Hematopoietic multipotent progenitor cell treated with erythropoietin and hydrocortisone succinate and interleukin-3 and kit ligand, for 6 days (in vitro differentiated cells): ENCODE data around the gene NAA38.

Experiments
- DNase-seq: peaks from one replicate; pipeline ENCODE4 v3.0.0-alpha.2; 2015

Gene NAA38

GRCh38 chr17:7851438-7852261, 5.7 kb downstream of the NAA38 start:
- peak; percentile 97 for DNase-seq

DNA sequence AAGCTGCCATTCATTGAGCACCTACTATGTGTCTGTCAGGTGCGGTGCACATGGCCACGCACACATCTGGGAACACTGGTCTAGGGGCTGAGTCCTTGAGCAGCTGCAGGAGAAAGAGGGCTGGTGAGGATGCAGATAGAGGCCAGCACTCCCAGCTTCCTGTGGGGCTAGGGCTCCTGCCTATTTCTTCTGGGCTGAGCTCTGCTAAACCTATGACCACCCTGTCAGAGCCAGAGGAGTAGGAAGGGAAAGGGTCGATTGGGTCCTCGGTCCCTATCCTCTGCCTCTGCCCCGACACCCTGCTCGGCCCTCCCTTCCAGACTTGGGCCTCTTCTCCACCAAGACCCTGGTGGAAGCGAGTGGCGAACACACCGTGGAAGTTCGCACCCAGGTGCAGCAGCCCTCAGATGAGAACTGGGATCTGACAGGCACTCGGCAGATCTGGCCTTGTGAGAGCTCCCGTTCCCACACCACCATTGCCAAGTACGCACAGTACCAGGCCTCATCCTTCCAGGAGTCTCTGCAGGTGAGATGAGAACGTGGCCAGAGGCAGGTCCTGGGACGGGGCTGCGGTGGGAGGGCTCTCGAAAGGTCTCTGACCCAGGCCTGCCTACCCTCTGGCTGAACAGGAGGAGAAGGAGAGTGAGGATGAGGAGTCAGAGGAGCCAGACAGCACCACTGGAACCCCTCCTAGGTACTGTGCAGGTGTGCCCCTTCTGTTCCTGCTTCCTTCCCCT, 6.5 kb downstream of the NAA38 start:
- DNase-seq, result no peak

- no peak for DNase-seq
Observed at GRCh38 chr17:7849751-7850504, 7.4 kb downstream of the NAA38 start.

DNA sequence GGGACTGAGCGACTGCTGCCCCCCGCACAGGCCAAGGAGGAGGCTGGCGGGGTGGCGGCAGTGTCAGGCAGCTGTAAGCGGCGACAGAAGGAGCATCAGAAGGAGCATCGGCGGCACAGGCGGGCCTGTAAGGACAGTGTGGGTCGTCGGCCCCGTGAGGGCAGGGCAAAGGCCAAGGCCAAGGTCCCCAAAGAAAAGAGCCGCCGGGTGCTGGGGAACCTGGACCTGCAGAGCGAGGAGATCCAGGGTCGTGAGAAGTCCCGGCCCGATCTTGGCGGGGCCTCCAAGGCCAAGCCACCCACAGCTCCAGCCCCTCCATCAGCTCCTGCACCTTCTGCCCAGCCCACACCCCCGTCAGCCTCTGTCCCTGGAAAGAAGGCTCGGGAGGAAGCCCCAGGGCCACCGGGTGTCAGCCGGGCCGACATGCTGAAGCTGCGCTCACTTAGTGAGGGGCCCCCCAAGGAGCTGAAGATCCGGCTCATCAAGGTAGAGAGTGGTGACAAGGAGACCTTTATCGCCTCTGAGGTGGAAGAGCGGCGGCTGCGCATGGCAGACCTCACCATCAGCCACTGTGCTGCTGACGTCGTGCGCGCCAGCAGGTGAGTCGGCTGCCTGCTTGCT, 8.1 kb downstream of the NAA38 start:
- no peak for DNase-seq

DNA sequence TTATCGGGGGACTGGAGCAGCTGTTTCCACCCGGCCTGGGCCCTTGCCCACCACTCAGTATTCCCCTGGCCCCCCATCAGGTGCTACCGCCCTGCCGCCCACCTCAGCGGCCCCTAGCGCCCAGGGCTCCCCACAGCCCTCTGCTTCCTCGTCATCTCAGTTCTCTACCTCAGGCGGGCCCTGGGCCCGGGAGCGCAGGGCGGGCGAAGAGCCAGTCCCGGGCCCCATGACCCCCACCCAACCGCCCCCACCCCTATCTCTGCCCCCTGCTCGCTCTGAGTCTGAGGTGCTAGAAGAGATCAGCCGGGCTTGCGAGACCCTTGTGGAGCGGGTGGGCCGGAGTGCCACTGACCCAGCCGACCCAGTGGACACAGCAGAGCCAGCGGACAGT, 8.6 kb downstream of the NAA38 start:
- no peak for DNase-seq

GRCh38 chr17:7848131-7848579, 9.2 kb downstream of the NAA38 start:
- DNase-seq, result no peak

DNA sequence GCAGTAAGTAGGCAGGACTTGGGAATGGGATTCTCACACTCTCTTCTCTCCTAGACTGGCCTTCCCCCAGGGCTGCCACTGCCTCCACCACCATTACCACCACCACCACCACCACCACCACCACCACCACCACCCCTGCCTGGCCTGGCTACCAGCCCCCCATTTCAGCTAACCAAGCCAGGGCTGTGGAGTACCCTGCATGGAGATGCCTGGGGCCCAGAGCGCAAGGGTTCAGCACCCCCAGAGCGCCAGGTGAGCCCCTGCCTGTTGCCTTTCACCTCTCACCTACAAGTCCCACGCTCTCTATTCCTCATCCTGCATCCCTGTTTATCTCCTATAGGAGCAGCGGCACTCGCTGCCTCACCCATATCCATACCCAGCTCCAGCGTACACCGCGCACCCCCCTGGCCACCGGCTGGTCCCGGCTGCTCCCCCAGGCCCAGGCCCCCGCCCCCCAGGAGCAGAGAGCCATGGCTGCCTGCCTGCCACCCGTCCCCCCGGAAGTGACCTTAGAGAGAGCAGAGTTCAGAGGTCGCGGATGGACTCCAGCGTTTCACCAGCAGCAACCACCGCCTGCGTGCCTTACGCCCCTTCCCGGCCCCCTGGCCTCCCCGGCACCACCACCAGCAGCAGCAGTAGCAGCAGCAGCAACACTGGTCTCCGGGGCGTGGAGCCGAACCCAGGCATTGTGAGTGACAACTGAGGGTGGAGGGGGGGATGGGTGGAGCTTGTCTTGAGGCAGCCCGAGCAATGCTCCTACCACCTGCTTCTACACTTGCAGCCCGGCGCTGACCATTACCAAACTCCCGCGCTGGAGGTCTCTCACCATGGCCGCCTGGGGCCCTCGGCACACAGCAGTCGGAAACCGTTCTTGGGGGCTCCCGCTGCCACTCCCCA, 10.3 kb downstream of the NAA38 start:
- no peak for DNase-seq

- no peak for DNase-seq
Observed at GRCh38 chr17:7846063-7846735, 11.2 kb downstream of the NAA38 start.

DNA sequence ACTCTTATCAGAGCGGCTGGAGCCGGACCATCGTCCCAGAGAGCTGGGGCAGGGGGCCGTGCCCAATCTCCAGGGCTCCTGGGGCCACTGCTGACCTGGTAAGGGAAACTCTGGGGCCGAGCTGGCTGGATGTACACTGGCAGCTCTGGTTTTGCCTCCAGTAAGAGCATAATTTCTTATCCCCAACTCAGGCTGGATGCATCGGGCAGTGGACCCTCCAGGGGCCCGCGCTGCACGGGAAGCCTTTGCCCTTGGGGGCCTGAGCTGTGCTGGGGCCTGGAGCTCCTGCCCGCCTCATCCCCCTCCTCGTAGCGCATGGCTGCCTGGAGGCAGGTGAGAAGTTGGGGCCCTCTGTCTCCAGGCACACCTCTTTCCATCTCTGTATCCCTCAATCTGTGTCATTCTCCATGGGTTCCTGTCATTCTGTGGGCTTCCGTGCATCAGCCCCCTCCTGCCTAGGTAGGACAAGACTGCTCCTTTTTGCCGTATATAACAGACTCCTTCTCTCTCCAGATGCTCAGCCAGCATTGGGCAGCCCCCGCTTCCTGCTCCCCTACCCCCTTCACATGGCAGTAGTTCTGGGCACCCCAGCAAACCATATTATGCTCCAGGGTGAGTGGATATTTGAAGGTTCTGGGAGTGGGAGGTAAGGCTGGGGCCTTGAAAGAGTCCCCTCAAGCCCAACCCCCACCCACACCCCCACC, 11.8 kb downstream of the NAA38 start:
- no peak for DNase-seq

DNA sequence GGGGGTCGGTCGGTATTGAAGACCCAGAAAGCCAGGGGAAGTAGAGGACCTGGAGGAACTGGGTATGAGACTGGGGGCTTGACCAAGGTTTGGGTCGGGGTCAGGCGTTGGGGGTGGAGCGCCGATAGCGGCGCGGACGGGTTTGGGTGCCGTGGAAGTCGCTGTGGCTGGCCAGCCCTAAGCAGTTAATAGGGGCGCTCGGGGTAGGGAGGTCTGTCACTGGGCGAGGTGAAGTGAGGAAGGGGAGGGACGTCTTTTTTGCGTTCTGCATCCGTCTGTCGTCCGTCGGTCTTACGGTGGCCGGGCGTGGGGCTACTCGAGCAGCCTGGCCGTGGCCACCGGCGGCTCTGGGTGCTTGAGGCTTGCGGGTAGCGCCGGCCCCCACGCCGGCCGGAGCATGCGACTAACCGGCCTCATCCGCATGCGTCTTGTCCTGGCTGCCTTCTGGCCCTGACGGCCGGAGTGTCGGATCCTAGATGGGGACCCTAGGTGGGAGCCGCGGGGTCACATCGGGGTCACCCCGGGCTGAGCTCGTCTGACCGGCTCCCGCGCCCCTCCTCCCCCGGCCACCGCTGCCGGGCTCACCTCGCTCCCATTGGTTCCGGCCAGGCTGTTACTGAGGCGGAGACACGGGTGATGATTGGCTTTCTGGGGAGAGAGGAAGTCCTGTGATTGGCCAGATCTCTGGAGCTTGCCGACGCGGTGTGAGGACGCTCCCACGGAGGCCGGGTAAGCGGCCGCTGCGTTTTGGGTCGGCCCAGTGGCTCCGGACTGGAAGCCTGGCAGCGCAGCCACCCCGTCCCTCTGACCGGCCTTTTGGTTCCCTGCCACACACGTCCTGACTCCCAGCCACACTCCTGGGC, 12.8 kb downstream of the NAA38 start:
- DNase-seq, result peak; percentile 97

DNA sequence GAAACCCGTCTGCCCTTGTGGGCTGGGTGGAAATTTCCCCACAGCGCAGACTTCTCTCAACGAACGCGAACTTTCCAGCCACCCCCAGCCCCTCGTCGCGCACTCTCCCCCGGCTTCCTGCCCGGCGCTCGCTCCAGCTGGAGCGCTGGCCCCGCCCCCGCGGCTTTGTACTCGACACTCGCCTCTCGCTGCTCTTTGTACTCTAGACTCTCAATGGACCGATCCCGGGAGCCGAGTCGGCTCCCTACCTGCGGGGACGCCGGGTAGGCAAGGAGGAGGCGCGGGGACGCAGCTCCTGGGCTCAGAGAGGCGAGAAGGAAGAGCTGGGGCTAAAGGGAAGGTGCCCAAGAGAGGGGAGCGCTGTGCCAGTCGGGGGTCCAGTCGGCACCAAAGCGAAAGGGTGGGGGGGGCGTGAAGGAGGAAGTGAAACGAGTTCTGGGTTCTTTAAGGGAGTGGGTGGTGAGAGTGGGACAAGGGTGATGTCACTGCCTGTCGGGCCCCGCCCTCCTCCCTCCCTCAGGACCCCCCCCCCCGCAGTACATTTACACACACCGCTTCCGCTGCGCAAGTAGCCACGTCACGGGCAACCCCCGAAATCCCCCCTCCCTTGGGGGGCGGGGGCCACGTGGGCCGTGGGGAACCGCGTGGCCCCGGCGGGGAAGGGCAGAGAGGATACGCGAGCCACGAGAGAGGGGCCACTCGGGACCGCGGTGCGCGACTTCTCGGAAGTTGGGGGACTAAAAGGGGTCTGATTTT, 13.6 kb downstream of the NAA38 start:
- peak; percentile 87 for DNase-seq

DNA sequence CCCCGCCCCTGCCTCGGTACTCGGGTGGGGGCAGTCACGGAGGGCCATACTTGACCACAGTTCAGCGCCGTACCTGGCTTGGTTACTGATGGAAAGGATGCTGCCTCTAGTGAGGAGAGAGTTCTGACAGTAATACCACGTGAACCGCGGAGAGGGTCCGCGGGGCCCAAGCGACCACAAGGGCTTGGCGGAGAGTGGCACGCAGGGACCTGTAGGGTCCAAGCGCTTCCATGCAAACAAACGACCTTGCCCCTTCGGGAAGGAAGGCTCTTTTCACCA, 14.2 kb downstream of the NAA38 start:
- DNase-seq, result no peak

DNA sequence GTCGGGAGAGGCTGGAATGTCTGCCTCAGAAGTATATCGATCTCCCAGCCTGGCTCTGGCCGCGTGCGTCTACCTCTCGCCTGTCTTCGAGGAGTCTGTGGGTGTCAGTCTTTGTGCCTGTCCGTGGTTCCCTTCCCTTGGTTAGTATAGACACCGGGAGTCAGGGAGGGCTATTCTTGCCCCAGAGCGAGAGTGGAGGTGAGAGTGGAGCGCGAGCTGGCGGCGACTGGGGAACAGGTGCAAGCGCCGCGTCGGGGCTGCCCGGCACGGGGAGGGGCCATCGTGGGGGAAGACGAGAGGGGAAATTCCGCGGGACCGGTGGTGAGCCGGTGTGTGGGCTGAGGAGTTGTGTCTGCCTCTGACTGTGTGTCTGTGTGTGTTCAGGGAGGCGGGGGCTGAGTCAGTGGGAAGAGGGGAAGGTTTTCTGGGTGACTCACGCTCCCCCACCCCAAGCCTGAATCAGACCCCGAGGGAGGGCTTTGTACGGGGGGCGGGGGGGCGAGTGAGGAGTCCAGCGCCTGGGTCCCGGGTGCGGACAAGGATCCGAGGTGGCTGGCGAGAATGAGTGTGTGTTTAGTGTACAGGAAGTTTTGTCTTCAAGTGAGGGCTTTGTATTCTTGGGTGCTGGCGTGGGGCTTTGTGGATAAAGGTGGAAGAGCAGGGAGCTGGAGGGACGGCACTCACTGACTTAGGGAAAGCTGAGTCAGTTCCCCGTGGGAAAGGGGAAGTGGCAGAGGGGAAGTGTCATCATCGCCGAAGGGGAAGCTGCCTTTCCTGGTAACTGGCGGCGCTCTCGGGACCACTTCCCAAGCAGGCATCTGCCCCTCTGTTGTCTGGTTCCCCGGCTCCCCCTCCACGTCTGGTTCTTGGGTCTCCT, 14.7 kb downstream of the NAA38 start:
- DNase-seq, result peak; percentile 64

- DNase-seq, result peak; percentile 92
Observed at GRCh38 chr17:7841915-7842379, 15.4 kb downstream of the NAA38 start.

DNA sequence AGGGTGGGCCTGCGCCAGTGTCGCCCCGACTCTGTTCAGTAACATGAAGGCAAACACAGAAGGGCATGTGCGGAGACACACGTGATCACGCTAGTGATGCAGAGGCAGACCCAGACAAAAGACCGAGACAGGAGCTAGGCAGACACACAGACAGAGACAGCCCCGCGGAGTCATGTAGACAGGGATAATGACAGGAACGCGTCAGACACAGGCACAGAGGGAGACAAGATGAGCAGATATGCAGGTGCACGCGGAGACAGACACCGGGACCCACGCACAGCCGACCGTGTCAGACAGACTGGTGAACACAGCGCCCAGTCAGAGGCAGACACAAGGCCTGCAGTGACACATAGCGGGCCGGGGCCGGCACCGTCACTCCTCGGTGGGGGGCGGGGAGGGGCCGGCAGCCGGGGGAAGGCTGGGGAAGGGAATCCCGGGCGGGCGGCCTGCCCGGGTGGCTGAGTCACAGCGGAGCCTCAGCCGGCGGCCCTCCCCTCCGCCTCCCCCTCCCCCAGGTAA, 15.9 kb downstream of the NAA38 start:
- peak; percentile 84 for DNase-seq

- no peak for DNase-seq
Observed at GRCh38 chr17:7840875-7841274, 16.5 kb downstream of the NAA38 start.

- DNase-seq, result no peak
Observed at GRCh38 chr17:7840441-7840840, 16.9 kb downstream of the NAA38 start.

DNA sequence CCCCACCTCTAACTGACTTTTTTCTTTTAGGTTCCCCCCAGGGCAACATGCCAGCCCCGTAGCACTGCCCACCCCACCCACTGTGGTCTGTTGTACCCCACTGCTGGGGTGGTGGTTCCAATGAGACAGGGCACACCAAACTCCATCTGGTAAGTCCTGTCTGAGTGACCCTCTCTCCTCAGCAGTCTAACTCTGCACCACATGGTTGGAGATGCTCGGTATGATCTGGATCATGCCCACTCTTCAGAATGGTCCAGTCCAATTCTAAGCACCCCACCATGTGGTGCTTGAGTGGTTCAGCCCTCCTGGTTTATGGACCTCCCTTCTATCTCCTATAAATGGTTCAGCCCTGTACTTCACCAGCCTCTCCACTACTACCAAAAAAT, 17.5 kb downstream of the NAA38 start:
- DNase-seq, result peak; percentile 88
